ENCODE data around the gene DPYSL3.

- TF ChIP-seq EZH2 (IDR thresholded peaks at IDR 0.05): no peak
- no peak for TF ChIP-seq POLR2AphosphoS5 (IDR thresholded peaks at IDR 0.05; ENCODE audit: borderline replicate concordance, low read depth, low read length)
- no peak for TF ChIP-seq FOXP2 (optimal IDR thresholded peaks at IDR 0.05; ENCODE audit: control extremely low read depth, extremely low read length, insufficient read depth)
Observed at GRCh38 chr5:147404706-147405105, 105.2 kb downstream of the DPYSL3 start.

Measured in SK-N-MC (cell line).